Measurements from ENCODE around the gene CTNS.
A peak's percentile ranks its signal among the peaks of the same experiment; 100 is the strongest.
"Not testable (repeated sequence)": the region's sequence is repeated elsewhere in the genome, so short reads cannot be mapped to it uniquely, and the experiment has no call there.

CTNS gene

DNA sequence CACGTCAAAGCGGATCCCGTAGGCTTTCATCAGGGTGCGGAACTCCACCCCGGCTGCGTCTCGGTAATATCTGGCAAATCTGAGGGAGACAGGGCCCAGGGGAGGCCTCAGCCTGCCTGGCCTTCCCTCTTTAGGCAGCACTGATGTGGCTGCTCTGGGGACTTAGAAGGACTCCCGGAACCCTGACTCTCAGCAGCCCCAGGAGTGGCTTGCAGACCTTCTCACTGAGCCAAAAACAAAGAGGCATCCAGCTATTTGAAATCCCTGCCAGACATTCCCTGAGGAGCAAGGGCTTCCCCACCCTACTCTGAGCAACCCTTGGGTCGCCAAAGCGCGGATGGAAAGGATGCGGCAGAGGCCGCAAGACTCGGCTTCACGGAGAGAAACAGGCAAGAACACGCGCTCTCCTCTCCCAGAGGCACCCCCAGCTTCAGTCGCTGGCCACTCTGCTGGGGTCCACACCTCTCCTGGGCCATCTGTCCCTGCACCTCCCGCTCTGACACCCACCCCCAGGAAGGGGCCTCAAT, 51.5 kb downstream of the CTNS start:
- no peak for DNase-seq (ENCODE audit: low read depth)

DNA sequence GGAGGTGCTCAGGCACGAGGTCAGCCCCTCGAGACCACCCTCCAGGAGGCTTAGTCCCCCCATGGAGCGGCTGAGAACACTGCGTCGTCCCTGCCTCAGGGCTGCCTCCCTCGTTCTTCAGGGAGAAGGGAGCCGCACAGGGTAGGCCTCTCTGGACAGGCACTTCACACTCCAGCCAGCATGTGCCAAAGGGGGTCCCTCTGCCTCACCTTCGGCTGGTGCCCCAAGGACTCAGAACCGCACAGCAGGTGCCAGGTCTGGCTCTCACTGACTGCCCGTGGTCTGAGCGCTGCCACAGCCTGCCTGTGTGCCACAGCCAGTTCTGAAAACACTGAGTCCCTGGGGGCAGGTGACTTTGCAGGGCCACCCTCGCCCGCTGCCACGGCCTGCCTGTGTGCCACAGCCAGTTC, 52.3 kb downstream of the CTNS start:
- DNase-seq (ENCODE audit: low read depth): no peak

DNA sequence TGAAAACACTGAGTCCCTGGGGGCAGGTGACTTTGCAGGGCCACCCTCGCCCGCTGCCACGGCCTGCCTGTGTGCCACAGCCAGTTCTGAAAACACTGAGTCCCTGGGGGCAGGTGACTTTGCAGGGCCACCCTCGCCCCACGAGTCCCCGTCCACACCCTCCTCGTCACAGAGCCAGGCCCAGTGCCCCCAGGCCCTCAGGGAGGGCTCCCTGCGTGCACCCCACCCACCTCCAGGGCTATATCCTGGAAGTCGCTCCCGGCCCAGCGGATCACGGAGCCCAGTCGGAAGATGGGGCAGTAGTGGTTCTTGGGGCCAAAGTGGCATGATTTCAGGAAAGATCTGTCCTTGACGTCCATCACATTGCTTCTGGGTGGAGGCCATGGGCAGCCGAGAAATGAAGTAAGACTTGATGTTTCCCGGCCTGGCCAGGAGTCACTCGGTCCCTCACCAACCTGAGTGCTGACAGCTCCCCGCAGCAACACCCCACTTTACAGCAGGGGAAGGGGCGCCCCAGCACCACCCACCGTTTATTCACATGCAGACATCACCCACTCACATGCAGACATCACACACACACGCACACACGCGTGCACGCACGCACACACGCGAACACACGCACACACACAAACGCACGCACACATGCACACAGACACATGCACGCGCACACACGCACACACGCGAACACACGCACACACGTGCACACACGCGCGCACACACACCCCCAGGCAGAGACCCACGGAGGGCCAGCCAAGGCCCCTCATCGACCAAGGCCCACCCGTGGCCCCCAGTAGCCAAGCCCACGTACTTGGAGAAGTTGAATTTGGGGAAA, 52.9 kb downstream of the CTNS start:
- no peak for DNase-seq (ENCODE audit: low read depth)

DNA sequence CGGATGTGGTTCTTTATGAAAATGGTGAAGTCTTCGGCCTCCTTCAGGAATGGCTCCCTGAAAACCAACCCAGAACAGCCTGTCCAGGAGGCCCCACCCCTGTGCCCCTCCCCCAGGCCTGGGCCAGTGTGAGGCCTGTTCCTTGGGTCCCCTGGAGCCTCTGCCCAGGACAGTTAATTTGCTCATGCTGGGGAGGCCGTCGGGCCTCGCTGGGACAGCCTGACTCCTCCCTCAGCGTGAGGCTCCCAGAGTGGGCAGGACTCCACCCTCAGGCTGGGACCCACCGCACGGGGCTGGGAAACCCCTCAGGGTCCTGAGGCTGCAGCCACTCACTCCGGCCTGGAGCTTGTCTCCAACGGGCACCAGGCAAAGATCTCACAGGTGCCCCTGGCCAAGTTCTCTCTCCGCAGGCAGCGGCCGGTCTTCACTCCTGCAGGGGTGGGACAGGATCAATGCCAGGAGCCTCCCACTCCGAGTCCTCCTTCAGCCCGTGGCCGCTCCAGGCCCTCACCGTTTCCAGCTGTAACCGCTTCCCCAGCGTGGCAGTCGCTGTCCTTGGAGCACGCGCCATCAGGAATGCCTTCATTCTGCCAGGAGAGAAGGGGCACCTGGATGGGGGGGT, 53.6 kb downstream of the CTNS start:
- DNase-seq (ENCODE audit: low read depth): no peak

DNA sequence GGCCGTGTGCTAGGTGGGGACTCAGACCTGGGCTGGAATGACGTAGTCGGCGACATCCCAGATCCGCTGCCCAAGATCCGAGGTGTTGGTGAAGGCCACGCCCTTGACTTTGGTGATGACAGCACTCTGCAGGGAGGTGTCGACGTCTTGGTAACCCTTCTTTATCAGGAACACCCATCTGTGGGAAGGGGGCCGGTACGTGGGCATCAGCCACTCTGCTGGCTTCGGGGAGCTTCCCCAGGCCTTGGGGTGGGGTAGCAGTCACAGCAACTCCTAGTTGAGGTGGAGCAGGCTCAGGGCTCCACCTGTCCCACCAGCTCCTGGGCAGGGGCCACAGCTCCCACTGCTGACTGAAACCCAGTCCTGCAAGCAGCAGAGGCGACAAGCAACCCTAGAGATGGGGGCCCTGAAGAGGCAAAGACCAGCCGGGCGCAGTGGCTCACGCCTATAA, 55.1 kb downstream of the CTNS start:
- DNase-seq (ENCODE audit: low read depth): no peak

DNA sequence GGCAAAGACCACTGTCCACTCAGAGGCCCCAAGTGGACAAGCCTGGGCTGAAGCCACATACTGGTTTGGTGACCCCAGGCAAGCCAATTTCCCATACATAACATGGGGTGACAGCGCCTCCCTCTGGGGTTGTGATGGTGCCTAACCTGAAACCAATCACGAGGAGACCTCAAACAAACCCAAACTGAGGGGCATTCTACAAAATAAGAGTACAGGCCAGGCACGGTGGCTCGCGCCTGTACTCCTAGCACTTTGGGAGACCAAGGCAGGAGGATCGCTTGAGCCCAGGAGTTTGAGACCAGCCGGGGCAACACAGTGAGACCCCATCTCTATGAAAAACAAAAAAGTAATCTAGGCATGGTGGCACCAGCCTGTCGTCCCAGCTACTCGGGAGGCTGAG, 55.8 kb downstream of the CTNS start:
- no peak for DNase-seq (ENCODE audit: low read depth)

DNA sequence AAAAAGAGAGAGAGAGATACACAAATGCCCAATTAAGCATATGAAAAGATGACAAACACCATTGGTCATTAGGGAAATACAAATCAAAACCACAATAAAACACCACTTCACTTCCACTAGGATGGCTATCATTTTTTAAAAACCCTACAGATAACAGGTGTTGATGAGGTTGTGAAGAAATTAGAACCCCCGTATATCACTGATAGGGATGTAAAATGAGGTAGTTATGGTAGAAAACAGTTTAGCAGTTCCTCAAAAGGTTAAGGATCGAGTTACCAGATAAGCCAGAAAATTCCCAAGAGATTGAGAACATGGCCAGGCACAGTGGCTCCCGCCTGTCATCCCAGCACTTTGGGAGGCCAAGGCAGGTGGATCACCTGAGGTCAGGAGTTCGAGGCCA, 56.6 kb downstream of the CTNS start:
- DNase-seq (ENCODE audit: low read depth): no peak

DNA sequence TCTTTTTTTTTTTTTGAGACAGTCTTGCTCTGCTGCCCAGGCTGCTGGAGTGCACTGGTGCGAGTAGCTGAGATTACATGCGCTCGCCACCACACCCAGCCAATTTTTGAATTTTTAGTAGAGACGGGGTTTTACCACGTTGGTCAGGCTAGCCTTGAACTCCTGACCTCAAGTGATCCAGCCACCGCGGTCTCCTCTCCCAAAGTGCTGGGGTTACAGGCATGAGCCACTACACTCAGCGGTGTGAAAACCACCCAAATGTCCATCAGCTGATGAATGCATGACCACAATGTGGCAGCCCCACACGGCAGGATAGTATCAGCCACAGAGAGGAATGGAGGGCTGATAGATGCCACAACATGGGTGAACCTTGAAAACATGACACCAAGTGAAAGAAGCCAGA, 57.3 kb downstream of the CTNS start:
- DNase-seq (ENCODE audit: low read depth): no peak

DNA sequence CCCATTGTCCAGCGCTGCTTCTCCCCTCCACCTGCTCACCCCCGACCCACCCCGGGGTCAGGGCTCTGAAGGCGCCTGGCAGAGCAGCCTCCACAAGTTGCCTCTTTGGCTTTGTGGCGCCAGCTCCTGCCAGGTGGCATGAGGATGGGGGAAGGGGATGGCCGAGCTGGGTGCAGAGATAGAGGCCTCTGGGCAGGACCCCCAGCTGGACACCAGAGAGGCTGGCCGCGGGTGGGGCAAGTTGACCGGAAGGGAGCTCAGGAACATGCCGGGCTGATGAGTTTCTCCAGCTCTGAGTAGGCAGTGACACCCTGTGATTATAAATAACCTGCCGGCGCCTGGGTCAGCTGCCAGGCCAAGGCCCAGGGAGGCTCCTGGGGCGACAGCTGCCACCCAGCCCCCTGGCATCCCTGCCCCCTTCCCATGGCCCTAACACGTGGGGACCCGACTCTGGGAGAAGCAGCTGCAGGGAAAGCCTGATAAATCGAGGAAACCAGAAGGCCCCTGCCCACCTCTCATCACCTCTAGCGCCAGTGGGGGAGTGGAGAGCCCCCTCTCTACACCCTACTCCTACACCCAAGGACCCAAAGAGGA, 58.7 kb downstream of the CTNS start:
- DNase-seq (ENCODE audit: low read depth): no peak

DNA sequence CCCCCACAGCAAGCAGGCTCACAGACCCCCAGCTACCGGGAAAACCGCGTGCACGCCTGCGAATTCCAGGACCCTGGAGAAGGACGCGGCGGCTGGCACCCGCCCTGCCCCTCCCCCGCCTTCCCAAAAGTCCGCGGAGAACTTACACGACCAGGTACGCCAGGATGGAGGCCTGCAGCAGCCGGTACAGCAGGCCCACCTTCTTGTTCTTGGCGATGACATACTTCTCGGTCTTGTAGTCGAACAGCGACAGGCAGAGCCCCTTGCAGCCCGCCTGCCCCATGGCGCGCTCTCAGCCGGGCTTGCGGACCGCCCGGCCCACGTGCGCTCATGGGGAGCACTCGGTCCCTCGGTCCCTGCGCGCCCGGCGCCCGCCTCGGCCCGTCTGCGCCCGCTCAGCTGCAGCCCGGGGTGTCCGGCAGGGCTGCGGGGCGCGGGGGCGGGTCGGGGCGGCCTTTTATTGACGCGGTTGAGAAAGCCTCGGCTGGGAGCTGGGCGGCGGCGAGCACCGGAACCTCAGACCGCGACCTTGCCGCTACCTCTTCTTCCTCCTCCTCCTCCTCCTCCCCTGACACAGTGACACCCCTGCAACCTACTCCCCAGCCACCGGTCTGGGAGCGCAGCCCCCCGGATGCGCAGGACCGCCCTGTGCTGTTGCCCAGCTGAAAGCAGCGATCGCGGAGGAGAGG, 59.3 kb downstream of the CTNS start, which contains the start of gene P2RX5:
TSS of gene P2RX5 (minus strand) at position 433 of the 689 bp plus-strand sequence. CDS start at position 283, 150 bp downstream.
- no peak for DNase-seq (ENCODE audit: low read depth)

DNA sequence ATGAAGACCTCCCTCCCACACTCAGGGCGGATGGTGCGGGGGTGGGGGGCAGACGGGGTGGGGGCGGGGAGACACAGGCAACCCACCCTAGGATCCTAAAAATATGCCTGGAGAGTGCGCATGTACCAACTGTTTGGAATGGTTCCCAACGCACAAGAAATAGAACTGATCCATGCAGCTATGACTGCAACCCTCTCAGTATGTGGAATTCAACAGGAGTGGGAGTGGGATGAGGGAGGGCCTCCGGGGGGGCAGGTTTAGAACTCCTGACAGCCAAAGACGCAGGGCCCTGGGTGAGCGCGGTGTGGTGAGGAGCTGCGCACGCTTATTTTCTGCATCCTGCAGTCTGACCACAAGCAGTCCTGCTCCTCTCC, 60.5 kb downstream of the CTNS start:
- no peak for DNase-seq (ENCODE audit: low read depth)

DNA sequence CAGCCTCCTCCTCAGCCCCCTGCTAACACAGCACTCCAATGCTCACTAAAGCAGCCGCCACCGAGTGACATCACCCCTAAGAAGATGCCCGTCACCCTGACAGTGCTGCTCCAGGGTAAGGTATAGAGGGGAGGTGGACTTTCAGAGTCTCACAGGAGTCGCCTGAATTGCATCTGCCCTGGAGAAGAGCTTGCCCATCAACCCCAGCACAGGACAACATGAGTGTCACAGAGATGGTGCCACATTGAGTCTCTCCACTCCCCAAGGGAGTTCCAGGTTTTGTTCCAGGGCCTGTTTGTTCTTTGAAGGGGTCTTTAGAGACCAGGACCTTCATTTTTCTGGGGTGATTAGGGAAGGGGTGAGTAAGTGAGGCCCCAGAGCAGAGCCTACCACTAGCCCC, 61.6 kb downstream of the CTNS start:
- DNase-seq (ENCODE audit: low read depth): no peak

DNA sequence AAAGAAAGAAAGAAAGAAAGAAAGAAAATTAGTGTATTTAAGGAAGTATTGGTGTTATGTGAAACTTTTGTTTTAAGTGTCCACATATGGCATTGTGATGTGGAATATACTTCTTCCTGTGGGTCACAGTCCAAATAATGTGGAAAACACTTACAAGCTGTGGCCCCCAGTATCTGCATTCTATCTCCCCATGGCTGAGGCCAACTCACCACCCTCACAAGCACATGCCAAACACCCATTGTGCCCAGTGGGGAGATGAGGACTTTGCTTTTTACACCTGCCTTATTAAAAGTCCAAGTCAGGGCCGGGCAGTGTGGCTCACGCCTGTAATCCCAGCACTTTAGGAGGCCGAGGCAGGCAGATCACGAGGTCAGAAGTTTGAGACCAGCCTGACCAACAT, 63.4 kb downstream of the CTNS start:
- DNase-seq (ENCODE audit: low read depth): no peak

DNA sequence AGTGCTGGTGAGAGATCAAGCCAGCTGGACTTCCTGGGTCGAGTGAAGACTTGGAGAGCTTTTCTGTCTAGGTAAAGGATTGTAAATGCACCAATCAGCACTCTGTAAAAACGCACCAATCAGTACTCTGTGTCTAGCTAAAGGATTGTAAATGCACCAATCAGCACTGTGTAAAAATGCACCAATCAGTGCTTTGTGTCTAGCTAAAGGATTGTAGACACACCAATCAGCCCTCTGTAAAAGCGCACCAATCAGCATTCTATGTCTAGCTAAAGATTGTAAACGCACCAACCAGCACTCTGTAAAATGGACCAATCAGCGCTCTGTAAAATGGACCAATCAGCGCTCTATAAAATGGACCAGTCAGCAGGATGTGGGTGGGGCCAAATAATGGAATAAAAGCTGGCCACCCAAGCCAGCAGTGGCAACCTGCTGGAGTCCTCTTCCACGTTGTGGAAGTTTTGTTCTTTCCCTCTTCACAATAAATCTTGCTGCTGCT, 65.5 kb downstream of the CTNS start:
- not testable (repeated sequence) for DNase-seq (ENCODE audit: low read depth)

DNA sequence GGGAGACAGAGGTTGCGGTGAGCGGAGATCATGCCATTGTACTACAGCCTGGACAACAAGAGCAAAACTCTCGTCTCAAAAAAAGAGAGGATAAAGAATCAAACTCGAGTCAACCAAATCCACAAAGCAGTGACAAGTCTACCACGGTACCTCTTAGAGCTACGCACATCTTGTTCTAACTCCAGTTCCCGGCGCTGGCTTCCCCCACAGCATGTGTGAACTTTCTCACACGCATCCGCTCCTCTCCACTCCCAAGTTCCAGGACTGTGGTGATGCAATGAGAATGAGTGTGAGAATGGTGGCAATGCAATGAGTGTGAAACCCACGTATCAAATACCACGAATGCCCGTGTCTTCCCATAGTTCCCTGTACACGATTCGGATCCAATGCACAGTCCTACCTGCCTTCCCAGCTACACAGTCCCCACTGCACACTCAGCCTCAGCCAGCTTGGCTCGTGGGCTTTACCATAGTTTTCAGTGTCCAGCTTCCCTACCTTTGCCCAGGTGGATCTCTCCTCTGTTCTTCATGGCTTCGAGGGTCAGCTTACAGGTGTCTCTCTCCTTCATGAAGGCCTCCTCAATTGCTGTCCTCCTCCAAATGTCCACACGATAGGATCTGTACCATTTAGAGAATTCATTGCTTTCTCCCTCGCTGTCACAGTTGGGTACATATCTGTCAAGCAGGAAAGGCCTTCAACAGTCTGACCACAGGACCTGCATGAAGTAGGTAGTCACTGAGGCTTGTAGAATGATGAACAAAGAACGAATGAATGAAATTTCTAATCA, 68.6 kb downstream of the CTNS start:
- no peak for DNase-seq (ENCODE audit: low read depth)

DNA sequence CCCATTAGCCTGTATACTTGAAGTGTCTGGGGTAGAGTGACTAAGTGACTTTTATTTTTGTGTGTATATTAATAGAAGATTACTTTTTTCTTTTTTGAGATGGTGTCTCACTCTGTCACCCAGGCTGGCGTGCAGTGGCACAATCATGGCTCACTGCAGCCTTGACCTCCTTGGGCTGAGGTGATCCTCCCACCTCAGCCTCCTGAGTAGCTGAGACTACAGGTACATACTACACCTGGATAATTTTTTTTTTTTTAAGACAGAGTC, 69.1 kb downstream of the CTNS start:
- DNase-seq (ENCODE audit: low read depth): not testable (repeated sequence)

DNA sequence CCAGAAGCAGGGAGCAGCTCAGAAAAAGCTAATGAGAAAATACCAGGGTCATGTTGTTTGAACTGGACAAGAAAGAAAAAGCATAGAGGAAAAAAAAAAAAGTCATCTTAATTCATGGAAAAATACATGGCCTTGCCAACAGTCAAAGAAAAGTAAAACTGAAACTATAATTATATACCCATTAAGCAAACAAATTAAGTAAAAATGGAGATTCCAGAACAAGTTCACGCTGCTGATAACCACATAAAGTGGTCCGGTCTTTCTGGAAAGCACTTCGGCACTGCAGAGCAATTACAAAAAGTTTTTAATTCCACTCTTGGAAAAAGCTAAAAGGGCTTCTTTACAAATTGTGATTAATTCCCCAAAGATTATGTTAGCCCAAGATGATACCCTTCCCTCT, 71.8 kb downstream of the CTNS start:
- no peak for DNase-seq (ENCODE audit: low read depth)

DNA sequence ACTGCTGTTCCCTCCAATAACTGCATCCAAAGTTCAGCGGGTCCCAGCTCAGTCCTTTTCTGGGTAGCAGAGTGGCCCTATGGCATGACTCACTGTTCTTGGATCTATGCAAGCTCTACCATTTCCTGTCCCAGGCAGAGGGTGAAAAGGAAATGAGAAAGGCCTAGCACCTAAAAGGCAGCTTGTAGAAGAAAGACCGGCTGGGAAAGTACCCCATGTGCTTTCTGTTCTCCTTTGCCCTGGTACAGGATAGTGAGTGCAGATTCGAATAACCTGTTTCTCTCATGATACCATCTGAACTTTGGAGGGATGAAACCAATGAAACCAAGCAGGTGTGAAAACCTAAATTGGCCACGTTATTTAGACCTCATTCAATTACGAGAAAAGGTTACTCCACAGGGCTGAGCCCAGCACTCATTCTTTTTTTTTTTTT, 74.4 kb downstream of the CTNS start:
- DNase-seq (ENCODE audit: low read depth): peak; percentile 65
